Measurements from ENCODE around the gene TMCO5A.

Gene TMCO5A

DNA sequence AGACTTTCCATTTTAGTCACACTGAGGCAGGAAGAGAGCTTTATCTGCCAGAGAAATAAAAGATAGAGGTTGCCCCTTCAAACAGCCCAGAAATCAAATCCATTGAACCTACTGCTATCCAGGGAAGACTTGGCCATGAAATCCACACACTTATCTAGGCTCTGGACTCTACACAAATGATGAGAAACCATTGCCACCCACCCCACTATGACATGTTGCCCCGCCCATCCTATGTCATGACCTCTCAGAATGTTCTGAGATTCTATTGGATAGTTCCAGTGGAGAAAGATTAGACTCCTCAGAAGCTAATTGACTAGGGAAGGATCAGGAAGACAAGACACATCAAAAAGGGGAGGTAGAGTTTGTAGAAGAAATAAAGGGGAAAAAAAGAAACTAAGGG is at the start of gene TMCO5A:
Gene TMCO5A, plus strand, starts transcription at position 301 of the 400 bp plus-strand sequence. CDS start 1,684 bp downstream, outside the sequence.
- Mint-ChIP-seq H3K4me1 (no peaks in the 10 kb centered on the region), H3K36me3 (ENCODE audit: low read depth) (no peaks in the 10 kb centered on the region), H3K4me3 (no peak within 1 kb of the TSS), H3K27me3 (peaks cover 5% of the 10 kb centered on the region), H3K27ac (no peak within 1 kb of the TSS), H3K9me3 (no peaks in the 10 kb centered on the region)
- ATAC-seq (no peak), DNase-seq (no peak)

DNA sequence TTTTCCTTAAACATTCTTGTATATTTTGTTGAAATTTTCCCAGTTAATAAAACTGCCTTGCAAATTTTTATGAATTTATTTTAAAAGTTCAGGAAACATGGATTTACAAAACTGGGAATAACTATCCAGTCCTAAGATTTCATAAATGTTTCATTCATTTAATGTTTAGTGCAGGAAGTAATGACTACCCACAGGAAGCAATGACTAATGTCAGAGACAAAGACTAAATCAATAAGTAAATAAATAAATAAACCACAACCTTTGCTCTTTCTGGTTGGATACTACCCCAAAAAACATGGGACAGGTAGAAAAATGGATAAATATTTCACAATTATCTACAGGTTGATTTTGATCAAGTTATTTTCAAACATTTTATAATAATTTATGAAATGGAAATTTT is 48.8 kb upstream of the TMCO5A start:
- Mint-ChIP-seq H3K27ac (no peak overlapping the region), H3K9me3 (no peaks in the 10 kb centered on the region), H3K27me3 (peaks cover 19% of the 10 kb centered on the region), H3K36me3 (ENCODE audit: low read depth) (no peaks in the 10 kb centered on the region), H3K4me3 (no peak overlapping the region), H3K4me1 (no peaks in the 10 kb centered on the region)
- ATAC-seq (no peak), DNase-seq (no peak)

DNA sequence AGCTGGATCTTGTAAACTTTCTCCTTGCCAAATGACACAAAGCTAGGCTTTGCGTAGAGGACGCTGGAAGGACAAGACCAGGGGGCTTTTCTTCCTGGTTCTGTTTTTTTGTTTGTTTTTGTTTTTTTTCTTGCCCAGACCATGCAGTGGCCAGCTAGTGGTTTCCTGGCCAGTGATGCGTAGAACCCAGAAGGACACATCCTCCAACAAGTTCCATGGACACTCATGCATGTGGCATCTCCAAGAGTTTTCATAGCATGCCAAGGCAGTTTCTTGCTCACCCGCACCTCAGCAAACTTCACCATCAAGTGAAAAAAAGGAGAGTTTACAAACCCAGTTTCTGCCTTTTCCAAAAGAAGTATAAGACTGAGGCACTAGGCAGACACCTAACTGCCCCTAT is 46.1 kb upstream of the TMCO5A start:
- H3K9me3 Mint-ChIP-seq, result no peaks in the 10 kb centered on the region
- H3K4me3 Mint-ChIP-seq, result no peak overlapping the region
- H3K27me3 Mint-ChIP-seq, result peaks cover 18% of the 10 kb centered on the region
- H3K36me3 Mint-ChIP-seq (ENCODE audit: low read depth), result no peaks in the 10 kb centered on the region
- ATAC-seq (no peak), DNase-seq (no peak)
- no peaks in the 10 kb centered on the region for H3K4me1 Mint-ChIP-seq
- no peak overlapping the region for H3K27ac Mint-ChIP-seq

GRCh38 chr15:37891766-37892368 is 42.6 kb upstream of the TMCO5A start:
- DNase-seq, result no peak
- ATAC-seq, result peak; percentile 33
- H3K27me3 Mint-ChIP-seq, result peaks cover 12% of the 10 kb centered on the region
- H3K4me1 Mint-ChIP-seq, result no peaks in the 10 kb centered on the region
- no peak overlapping the region for H3K4me3 Mint-ChIP-seq
- H3K27ac Mint-ChIP-seq, result no peak overlapping the region
- H3K9me3 Mint-ChIP-seq, result no peaks in the 10 kb centered on the region
- H3K36me3 Mint-ChIP-seq (ENCODE audit: low read depth), result no peaks in the 10 kb centered on the region

DNA sequence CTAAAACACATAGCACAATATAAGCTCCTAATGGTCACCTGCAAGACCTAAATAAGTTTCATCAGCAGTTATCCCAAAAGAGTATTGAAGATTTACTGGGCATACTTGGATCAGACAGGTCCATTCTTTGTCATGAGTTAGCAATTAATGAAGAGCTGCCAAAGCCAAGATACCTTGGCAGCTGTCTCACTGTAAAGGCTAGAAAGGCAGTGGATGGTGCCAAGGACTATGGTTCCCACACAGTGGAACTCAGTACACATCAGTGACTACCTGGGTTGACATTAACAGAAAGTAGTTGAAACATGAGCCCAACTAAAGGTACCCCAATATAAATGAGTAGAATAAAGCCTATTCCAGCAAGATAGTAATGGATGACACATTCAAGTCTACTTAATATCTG is 41.1 kb upstream of the TMCO5A start:
- H3K36me3 Mint-ChIP-seq (ENCODE audit: low read depth), result no peaks in the 10 kb centered on the region
- no peaks in the 10 kb centered on the region for H3K9me3 Mint-ChIP-seq
- no peak for DNase-seq
- no peak overlapping the region for H3K4me3 Mint-ChIP-seq
- ATAC-seq, result no peak
- no peak overlapping the region for H3K27ac Mint-ChIP-seq
- no peaks in the 10 kb centered on the region for H3K4me1 Mint-ChIP-seq
- peaks cover 9% of the 10 kb centered on the region for H3K27me3 Mint-ChIP-seq

GRCh38 chr15:37898362-37898761 is 36.1 kb upstream of the TMCO5A start:
- Mint-ChIP-seq H3K9me3 (no peaks in the 10 kb centered on the region), H3K36me3 (ENCODE audit: low read depth) (no peaks in the 10 kb centered on the region), H3K4me1 (no peaks in the 10 kb centered on the region), H3K27me3 (peaks cover 5% of the 10 kb centered on the region), H3K4me3 (no peak overlapping the region), H3K27ac (no peak overlapping the region)
- DNase-seq (no peak), ATAC-seq (no peak)

DNA sequence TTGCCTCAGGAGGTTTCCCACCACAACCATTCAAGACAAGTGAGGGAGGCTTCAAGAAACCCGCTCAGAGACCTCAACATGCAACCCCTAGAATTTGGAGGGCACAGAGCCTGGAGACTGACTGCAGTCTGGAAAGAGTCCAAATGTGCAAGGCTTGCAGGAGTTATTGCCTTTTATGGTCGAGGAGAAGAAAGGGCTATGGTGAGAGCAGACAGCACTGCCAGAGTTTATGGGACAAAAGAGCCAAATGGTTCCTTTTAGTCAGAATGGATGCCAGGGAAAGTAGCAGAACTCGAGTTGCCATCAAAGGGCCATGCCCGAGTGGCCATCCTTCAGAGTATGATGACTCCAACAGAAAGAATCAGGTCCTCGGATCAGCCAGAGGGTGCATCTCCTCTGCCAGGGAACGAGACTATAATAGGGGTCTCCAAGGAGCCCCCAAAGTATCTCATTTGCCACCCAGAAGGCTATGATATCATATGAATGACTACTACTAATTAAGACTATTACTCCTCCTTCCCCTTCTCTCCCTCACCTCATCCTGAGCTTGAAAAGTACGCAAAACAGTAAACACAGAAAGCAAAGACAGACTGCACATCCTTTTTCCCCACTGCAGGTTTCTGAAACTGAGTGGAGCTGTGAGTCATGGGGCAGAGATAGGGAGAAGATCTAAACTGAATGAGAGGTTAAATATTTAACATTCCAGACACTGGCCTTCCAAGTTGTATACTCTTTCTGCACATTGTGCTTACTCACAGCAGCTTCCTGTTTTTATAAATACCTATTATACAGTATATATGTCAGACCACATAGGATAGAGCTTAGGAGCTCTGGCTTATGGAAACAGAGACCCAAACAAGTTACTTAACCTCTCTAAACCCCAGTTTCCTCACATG is 33.9 kb upstream of the TMCO5A start:
- no peaks in the 10 kb centered on the region for H3K36me3 Mint-ChIP-seq (ENCODE audit: low read depth)
- H3K27me3 Mint-ChIP-seq, result peaks cover 7% of the 10 kb centered on the region
- no peaks in the 10 kb centered on the region for H3K9me3 Mint-ChIP-seq
- H3K4me1 Mint-ChIP-seq, result no peaks in the 10 kb centered on the region
- no peak for DNase-seq
- H3K27ac Mint-ChIP-seq, result no peak overlapping the region
- ATAC-seq, result no peak
- no peak overlapping the region for H3K4me3 Mint-ChIP-seq

DNA sequence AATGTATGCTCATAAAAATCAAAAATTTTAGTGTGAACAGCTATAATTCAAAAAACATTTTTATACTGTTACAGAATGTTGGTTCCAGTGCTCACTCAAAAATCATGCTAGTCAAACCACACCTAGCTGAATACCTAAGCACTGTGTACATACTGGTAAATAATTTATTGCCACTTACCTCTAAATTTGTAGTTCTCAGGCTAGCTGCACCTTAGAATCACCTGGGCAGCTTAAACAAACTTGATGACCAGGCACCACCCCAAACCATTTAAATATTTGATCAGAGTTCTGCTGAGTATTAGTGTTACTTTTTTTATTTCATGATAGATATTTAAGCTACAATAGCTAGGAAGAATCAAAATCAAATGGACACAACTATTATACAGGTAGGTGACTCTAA is 32.3 kb upstream of the TMCO5A start:
- ATAC-seq (no peak), DNase-seq (no peak)
- H3K4me1 Mint-ChIP-seq, result no peaks in the 10 kb centered on the region
- no peaks in the 10 kb centered on the region for H3K36me3 Mint-ChIP-seq (ENCODE audit: low read depth)
- no peak overlapping the region for H3K4me3 Mint-ChIP-seq
- H3K27ac Mint-ChIP-seq, result no peak overlapping the region
- H3K27me3 Mint-ChIP-seq, result peaks cover 7% of the 10 kb centered on the region
- H3K9me3 Mint-ChIP-seq, result no peaks in the 10 kb centered on the region

GRCh38 chr15:37903919-37904625 is 30.4 kb upstream of the TMCO5A start:
- DNase-seq (no peak), ATAC-seq (no peak)
- Mint-ChIP-seq H3K27ac (no peak overlapping the region), H3K4me3 (no peak overlapping the region), H3K4me1 (no peaks in the 10 kb centered on the region), H3K27me3 (peaks cover 7% of the 10 kb centered on the region), H3K9me3 (no peaks in the 10 kb centered on the region), H3K36me3 (ENCODE audit: low read depth) (no peaks in the 10 kb centered on the region)

DNA sequence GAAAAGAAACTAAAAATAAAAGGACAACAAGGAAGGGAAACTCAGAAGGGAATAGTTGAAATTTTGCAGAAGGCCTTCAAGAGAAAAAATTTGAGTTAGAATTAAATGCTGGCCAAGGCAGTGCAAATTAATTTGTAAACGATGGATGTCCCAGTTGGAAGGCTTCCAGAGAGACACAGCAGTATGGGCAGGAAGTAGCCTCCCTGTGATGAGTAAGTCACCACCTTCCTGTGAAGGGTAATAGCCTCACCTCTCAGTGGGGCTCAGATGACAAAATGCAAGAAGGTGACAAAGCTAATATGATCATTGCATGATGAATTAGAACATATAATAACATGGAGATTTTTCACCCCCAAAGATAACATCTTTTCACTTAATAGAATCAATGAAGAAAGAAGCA is 27.3 kb upstream of the TMCO5A start:
- DNase-seq (no peak), ATAC-seq (no peak)
- H3K27ac Mint-ChIP-seq, result no peak overlapping the region
- peaks cover 5% of the 10 kb centered on the region for H3K27me3 Mint-ChIP-seq
- H3K4me1 Mint-ChIP-seq, result no peaks in the 10 kb centered on the region
- H3K36me3 Mint-ChIP-seq (ENCODE audit: low read depth), result no peaks in the 10 kb centered on the region
- H3K4me3 Mint-ChIP-seq, result no peak overlapping the region
- no peaks in the 10 kb centered on the region for H3K9me3 Mint-ChIP-seq

GRCh38 chr15:37921527-37922385 is 12.7 kb upstream of the TMCO5A start:
- no peaks in the 10 kb centered on the region for H3K36me3 Mint-ChIP-seq (ENCODE audit: low read depth)
- H3K9me3 Mint-ChIP-seq, result peaks cover 5% of the 10 kb centered on the region
- H3K27me3 Mint-ChIP-seq, result peaks cover 9% of the 10 kb centered on the region
- no peak overlapping the region for H3K4me3 Mint-ChIP-seq
- DNase-seq (no peak), ATAC-seq (no peak)
- H3K27ac Mint-ChIP-seq, result no peak overlapping the region
- no peaks in the 10 kb centered on the region for H3K4me1 Mint-ChIP-seq

DNA sequence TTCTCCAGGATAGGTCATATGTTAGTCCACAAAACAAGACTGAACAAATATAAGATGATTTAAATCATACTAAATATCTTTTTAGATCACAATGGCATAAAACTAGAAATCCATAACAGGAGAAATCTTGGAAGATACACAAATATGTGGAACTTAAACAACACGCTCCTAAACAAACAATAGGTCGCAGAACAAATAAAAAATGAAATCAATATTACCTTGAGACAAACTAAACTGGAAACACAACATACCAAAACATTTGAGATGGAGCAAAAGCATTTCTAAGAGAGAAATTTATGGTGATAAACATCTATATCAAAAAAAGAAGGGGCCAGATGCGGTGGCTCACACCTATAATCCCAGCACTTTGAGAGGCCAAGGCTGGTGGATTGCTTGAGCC is 8.3 kb upstream of the TMCO5A start:
- Mint-ChIP-seq H3K4me3 (no peak overlapping the region), H3K36me3 (ENCODE audit: low read depth) (no peaks in the 10 kb centered on the region), H3K4me1 (no peaks in the 10 kb centered on the region), H3K27me3 (peaks cover 11% of the 10 kb centered on the region), H3K9me3 (peaks cover 5% of the 10 kb centered on the region), H3K27ac (no peak overlapping the region)
- ATAC-seq (no peak), DNase-seq (no peak)

DNA sequence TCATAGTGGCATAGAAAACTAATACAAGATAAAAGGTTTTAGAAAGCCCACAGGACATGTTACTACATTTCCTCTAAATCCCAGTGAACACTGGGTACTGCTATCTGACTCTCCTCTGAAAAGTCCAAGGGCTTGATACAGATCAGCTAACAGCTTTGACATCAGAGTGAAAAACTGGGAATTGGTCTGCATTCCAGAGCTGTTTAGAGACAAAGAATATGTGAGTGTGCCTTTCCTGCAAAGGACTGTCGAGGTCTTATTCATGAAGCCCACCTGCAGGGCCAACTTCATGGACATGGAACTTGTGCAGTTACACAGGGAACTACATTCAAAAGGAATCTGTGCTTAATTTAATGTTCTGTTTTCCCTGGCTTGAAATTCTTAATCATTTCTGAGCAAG is 5.2 kb upstream of the TMCO5A start:
- no peaks in the 10 kb centered on the region for H3K4me1 Mint-ChIP-seq
- no peaks in the 10 kb centered on the region for H3K9me3 Mint-ChIP-seq
- H3K27ac Mint-ChIP-seq, result no peak overlapping the region
- ATAC-seq (no peak), DNase-seq (no peak)
- peaks cover 6% of the 10 kb centered on the region for H3K27me3 Mint-ChIP-seq
- no peaks in the 10 kb centered on the region for H3K36me3 Mint-ChIP-seq (ENCODE audit: low read depth)
- H3K4me3 Mint-ChIP-seq, result no peak overlapping the region

DNA sequence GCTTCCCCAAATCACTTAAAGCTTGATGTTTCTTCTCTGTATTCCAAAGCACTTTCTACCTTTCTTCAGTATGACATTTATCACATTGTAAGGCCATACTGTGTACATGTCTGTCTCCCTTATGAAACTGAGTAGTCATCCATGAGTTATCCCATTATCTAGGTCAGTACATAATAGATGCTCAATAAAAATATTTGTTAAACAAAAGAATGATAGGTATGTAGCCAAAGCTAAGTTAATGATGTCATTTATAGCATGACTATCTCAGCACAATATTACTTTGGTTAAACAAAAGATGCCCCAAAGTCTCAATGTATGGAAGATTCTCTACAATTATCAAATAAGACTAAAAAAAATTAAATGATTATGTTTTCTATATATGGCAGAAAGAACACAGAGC is 3.1 kb upstream of the TMCO5A start:
- DNase-seq (no peak), ATAC-seq (no peak)
- Mint-ChIP-seq H3K4me3 (no peak overlapping the region), H3K27ac (no peak overlapping the region), H3K36me3 (ENCODE audit: low read depth) (no peaks in the 10 kb centered on the region), H3K27me3 (peaks cover 4% of the 10 kb centered on the region), H3K9me3 (no peaks in the 10 kb centered on the region), H3K4me1 (no peaks in the 10 kb centered on the region)

All from activated naive CD8-positive, alpha-beta T cell treated with anti-CD3 and anti-CD28 coated beads, Interleukin-2, amount 50 U/mL, for 24 hours (primary cell).